WTC11 (cell line): Measurements from ENCODE around the gene VCAN. TPM values are rescaled to one million over a fixed set of nuclear protein-coding genes. Genes with fewer than 3 reads are reported as not detected.
"Not testable (repeated sequence)": the region's sequence is repeated elsewhere in the genome, so short reads cannot be mapped to it uniquely, and the experiment has no call there.

Experiments
- ATAC-seq: fragments of 200-7000 bp; cut with Tn5 transposase; 2 replicates; pipeline ENCODE4 v1.10.0; 2021; ENCODE audit warnings: mild to moderate bottlenecking, moderate library complexity
- CTCF ChIA-PET: fragments of 300-600 bp; sonication (Branson Sonifier 250); formaldehyde crosslinking; loops from one replicate; lab custom pipeline; 2021; ENCODE audit warnings: antibody characterized with exemption; lab: Charles Lee
- POLR2A ChIA-PET: fragments of 350-600 bp; sonication (Branson Sonifier 250); formaldehyde crosslinking; loops from one replicate; lab custom pipeline; 2021; ENCODE audit warnings: antibody characterized with exemption; lab: Charles Lee
- DNase-seq: peaks from one replicate; pipeline ENCODE4 v3.0.0; 2021; ENCODE audit warnings: low spot score
- H3K27ac Mint-ChIP-seq: 2 replicates; pipeline ENCODE4 v1.8.0; 2021; ENCODE audit warnings: mixed read lengths
- H3K27me3 Mint-ChIP-seq: 2 replicates; pipeline ENCODE4 v1.8.0; 2021; ENCODE audit warnings: low read depth, mild to moderate bottlenecking, moderate library complexity, mixed read lengths
- H3K36me3 Mint-ChIP-seq: 2 replicates; pipeline ENCODE4 v1.8.0; 2021; ENCODE audit warnings: mixed read lengths
- H3K4me1 Mint-ChIP-seq: 2 replicates; pipeline ENCODE4 v1.8.0; 2022; ENCODE audit warnings: mixed read lengths
- H3K4me3 Mint-ChIP-seq: 2 replicates; pipeline ENCODE4 v1.8.0; 2021; ENCODE audit warnings: mild to moderate bottlenecking, moderate library complexity, mixed read lengths
- H3K9me3 Mint-ChIP-seq: 2 replicates; pipeline ENCODE4 v1.8.0; 2021; ENCODE audit warnings: mixed read lengths
- ATF1 ChIP-seq: sonication (generic); formaldehyde crosslinking; IDR thresholded peaks from 2 replicates; pipeline ENCODE4 v1.8.1; 2023; ENCODE audit warnings: mild to moderate bottlenecking, moderate library complexity, missing genetic modification reagents
- CDX4 ChIP-seq: fragments of 250-450 bp; sonication (Bioruptor Pico); IDR thresholded peaks from 2 replicates; pipeline ENCODE4 v1.9.0; 2021; ENCODE audit warnings: moderate library complexity, mild to moderate bottlenecking, inconsistent platforms, borderline replicate concordance
- CREB1 ChIP-seq: sonication (generic); formaldehyde crosslinking; IDR thresholded peaks from 2 replicates; pipeline ENCODE4 v1.8.0; 2023; ENCODE audit warnings: mild to moderate bottlenecking, missing genetic modification reagents
- CREM ChIP-seq: sonication (generic); formaldehyde crosslinking; IDR thresholded peaks from 2 replicates; pipeline ENCODE4 v1.8.1; 2022; ENCODE audit warnings: mild to moderate bottlenecking, missing genetic modification reagents, moderate library complexity
- E2F1 ChIP-seq: sonication (generic); formaldehyde crosslinking; IDR thresholded peaks from 2 replicates; pipeline ENCODE4 v1.8.0; 2022; ENCODE audit warnings: mild to moderate bottlenecking, missing genetic modification reagents
- EMX1 ChIP-seq: fragments of 250-450 bp; sonication (Bioruptor Pico); IDR thresholded peaks from 2 replicates; pipeline ENCODE4 v1.8.0; 2021; ENCODE audit warnings: mild to moderate bottlenecking
- ERG ChIP-seq: fragments of 250-450 bp; sonication (Bioruptor Pico); IDR thresholded peaks from 2 replicates; pipeline ENCODE4 v1.8.0; 2021; ENCODE audit warnings: mild to moderate bottlenecking
- ESRRA ChIP-seq: sonication (generic); formaldehyde crosslinking; IDR thresholded peaks from 2 replicates; pipeline ENCODE4 v1.8.1; 2022; ENCODE audit warnings: mild to moderate bottlenecking, missing genetic modification reagents, borderline replicate concordance
- IRF2 ChIP-seq: sonication (generic); formaldehyde crosslinking; IDR thresholded peaks from 2 replicates; pipeline ENCODE4 v1.8.0; 2022; ENCODE audit warnings: low read depth, missing genetic modification reagents, borderline replicate concordance
- JAZF1 ChIP-seq: fragments of 250-450 bp; sonication (Bioruptor Pico); IDR thresholded peaks from 2 replicates; pipeline ENCODE4 v1.9.0; 2021; ENCODE audit warnings: moderate library complexity, mild to moderate bottlenecking, inconsistent platforms
- KAT7 ChIP-seq: sonication (generic); formaldehyde crosslinking; IDR thresholded peaks from 2 replicates; pipeline ENCODE4 v1.8.1; 2023; ENCODE audit warnings: missing genetic modification reagents, mild to moderate bottlenecking, borderline replicate concordance
- NR1H2 ChIP-seq: sonication (generic); formaldehyde crosslinking; IDR thresholded peaks from 2 replicates; pipeline ENCODE4 v1.9.0; 2021; ENCODE audit warnings: mild to moderate bottlenecking, moderate library complexity, missing genetic modification reagents
- RELA ChIP-seq: sonication (generic); formaldehyde crosslinking; IDR thresholded peaks from 2 replicates; pipeline ENCODE4 v1.8.1; 2022; ENCODE audit warnings: missing genetic modification reagents, mild to moderate bottlenecking, borderline replicate concordance
- SMAD3 ChIP-seq: sonication (generic); formaldehyde crosslinking; IDR thresholded peaks from 2 replicates; pipeline ENCODE4 v1.8.0; 2022; ENCODE audit warnings: missing genetic modification reagents, mild to moderate bottlenecking, borderline replicate concordance
- SP1 ChIP-seq: sonication (generic); formaldehyde crosslinking; conservative IDR thresholded peaks from 2 replicates; pipeline ENCODE4 v1.8.1; 2022; ENCODE audit warnings: missing genetic modification reagents
- TEAD1 ChIP-seq: sonication (generic); formaldehyde crosslinking; IDR thresholded peaks from 2 replicates; pipeline ENCODE4 v1.8.0; 2022; ENCODE audit warnings: mild to moderate bottlenecking, missing genetic modification reagents
- TEAD4 ChIP-seq: sonication (generic); formaldehyde crosslinking; IDR thresholded peaks from 2 replicates; pipeline ENCODE4 v1.8.0; 2022; ENCODE audit warnings: mild to moderate bottlenecking, missing genetic modification reagents
- USF2 ChIP-seq: sonication (generic); formaldehyde crosslinking; IDR thresholded peaks from 2 replicates; pipeline ENCODE4 v1.8.1; 2023; ENCODE audit warnings: mild to moderate bottlenecking, missing genetic modification reagents, moderate library complexity
- ZNF263 ChIP-seq: sonication (generic); formaldehyde crosslinking; IDR thresholded peaks from 2 replicates; pipeline ENCODE4 v1.8.1; 2022; ENCODE audit warnings: low read depth, mild to moderate bottlenecking, moderate library complexity, missing genetic modification reagents
- ZNF281 ChIP-seq: sonication (generic); formaldehyde crosslinking; IDR thresholded peaks from 2 replicates; pipeline ENCODE4 v1.8.0; 2023; ENCODE audit warnings: mild to moderate bottlenecking, missing genetic modification reagents
- total RNA-seq: library from RNA; stranded (reverse); gene quantifications from 3 replicates; pipeline ENCODE4 v1.2.3, GENCODE V29; 2021

Gene VCAN
- total RNA-seq, 1 experiment from 2014 or later = 276 TPM

- H3K4me1 Mint-ChIP-seq = peaks cover 2% of the 10 kb centered on the region
- ATAC-seq = no peak
- POLR2A ChIA-PET = no interaction called here
- CTCF ChIA-PET = no interaction called here
- H3K9me3 Mint-ChIP-seq = peaks cover 29% of the 10 kb centered on the region
- H3K27ac Mint-ChIP-seq = no peak overlapping the region
- no peak for DNase-seq
- no peak overlapping the region for H3K4me3 Mint-ChIP-seq
- H3K27me3 Mint-ChIP-seq = no peaks in the 10 kb centered on the region
- TF ChIP-seq CREM (no peak), ZNF281 (CRISPR knock-in tag) (no peak), SMAD3 (CRISPR knock-in tag) (no peak), ESRRA (CRISPR knock-in tag) (no peak), E2F1 (no peak), NR1H2 (CRISPR knock-in tag) (no peak), KAT7 (CRISPR knock-in tag) (no peak), USF2 (CRISPR knock-in tag) (no peak), EMX1 (no peak), ATF1 (CRISPR knock-in tag) (no peak), TEAD4 (no peak)
- TF ChIP-seq, all 79 proteins: peak for 0
- peaks cover 14% of the 10 kb centered on the region for H3K36me3 Mint-ChIP-seq
Measured at GRCh38 chr5:83436276-83436675, 35.3 kb upstream of the VCAN start.

- POLR2A ChIA-PET, H3K27ac Mint-ChIP-seq, H3K4me1 Mint-ChIP-seq, ATAC-seq, H3K4me3 Mint-ChIP-seq, H3K27me3 Mint-ChIP-seq, CTCF ChIA-PET, DNase-seq: not testable (repeated sequence)
- peaks cover 14% of the 10 kb centered on the region for H3K36me3 Mint-ChIP-seq
- H3K9me3 Mint-ChIP-seq = peaks cover 33% of the 10 kb centered on the region
Measured at GRCh38 chr5:83437697-83438096, 33.8 kb upstream of the VCAN start.

GRCh38 chr5:83440826-83441225 lies 30.7 kb upstream of the VCAN start:
- no peaks in the 10 kb centered on the region for H3K4me1 Mint-ChIP-seq
- ATAC-seq (no peak), DNase-seq (no peak)
- no peak for TF ChIP-seq ZNF263 (CRISPR knock-in tag)
- TF ChIP-seq SP1 (CRISPR knock-in tag) = no peak
- TF ChIP-seq TEAD1 = no peak
- no peak for TF ChIP-seq CREB1
- TF ChIP-seq IRF2 (CRISPR knock-in tag) = no peak
- no peak for TF ChIP-seq JAZF1 (CRISPR knock-in tag)
- ChIA-PET POLR2A (no interaction called here), CTCF (no interaction called here)
- peaks cover 33% of the 10 kb centered on the region for H3K9me3 Mint-ChIP-seq
- H3K4me3 Mint-ChIP-seq = no peak overlapping the region
- H3K27me3 Mint-ChIP-seq = no peaks in the 10 kb centered on the region
- H3K36me3 Mint-ChIP-seq = peaks cover 14% of the 10 kb centered on the region
- no peak overlapping the region for H3K27ac Mint-ChIP-seq

- Mint-ChIP-seq H3K4me3 (no peak overlapping the region), H3K27ac (no peak overlapping the region; the same call in 1 of the 2 replicates), H3K9me3 (peaks cover 27% of the 10 kb centered on the region), H3K27me3 (no peaks in the 10 kb centered on the region), H3K36me3 (peaks cover 10% of the 10 kb centered on the region), H3K4me1 (no peaks in the 10 kb centered on the region)
- ChIA-PET CTCF (interaction anchor here (1.1 kb wide), 1 partner anchor 12 kb away, joined by 4 read pairs; no protein-coding TSS in a partner anchor), POLR2A (no interaction called here)
- ATAC-seq = no peak
- TF ChIP-seq RELA (no peak), CDX4 (CRISPR knock-in tag) (no peak), CREM (no peak), ERG (CRISPR knock-in tag) (no peak)
- TF ChIP-seq, all 79 proteins: peak for 0
- DNase-seq = no peak
Measured at GRCh38 chr5:83441747-83442146, 29.8 kb upstream of the VCAN start.
